ENCODE measurements around the gene ADGRL2.

- no peak for TF ChIP-seq CTCF (conservative IDR thresholded peaks at IDR 0.05; ENCODE audit: low read depth, low read length)
- no peak for TF ChIP-seq POLR2A (IDR thresholded peaks at IDR 0.05; ENCODE audit: low read depth, low read length)
- TF ChIP-seq RFX5 (IDR thresholded peaks at IDR 0.05; ENCODE audit: low read depth, low read length): no peak
These were observed 42.6 kb upstream of the ADGRL2 start for GRCh38 chr1:81758181-81758580.

Data from IMR-90 (cell line).